GM13976 (cell line): ENCODE measurements around the gene FGG.

Experiments
- DNase-seq: peaks from one replicate; pipeline ENCODE4 v3.0.0; 2012; ENCODE audit warnings: low spot score
- in situ Hi-C: fragments of 300-500 bp; cut with MboI; formaldehyde crosslinking; loops from one replicate; pipeline ENCODE4 v1.12.0; 2022; ENCODE audit warnings: low sequenced_read_pairs, mixed read lengths, inconsistent platforms; ENCODE audit not compliant: unreplicated experiment
- TF ChIP-seq, protein P1 (sequence below): IDR thresholded peaks from 2 replicates; pipeline ENCODE4 v1.5.1; 2012; ENCODE audit warnings: borderline replicate concordance, mild to moderate bottlenecking; ENCODE audit not compliant: insufficient read depth; ENCODE audit errors: extremely low read depth, missing control alignments, control extremely low read depth

Gene FGG

DNA sequence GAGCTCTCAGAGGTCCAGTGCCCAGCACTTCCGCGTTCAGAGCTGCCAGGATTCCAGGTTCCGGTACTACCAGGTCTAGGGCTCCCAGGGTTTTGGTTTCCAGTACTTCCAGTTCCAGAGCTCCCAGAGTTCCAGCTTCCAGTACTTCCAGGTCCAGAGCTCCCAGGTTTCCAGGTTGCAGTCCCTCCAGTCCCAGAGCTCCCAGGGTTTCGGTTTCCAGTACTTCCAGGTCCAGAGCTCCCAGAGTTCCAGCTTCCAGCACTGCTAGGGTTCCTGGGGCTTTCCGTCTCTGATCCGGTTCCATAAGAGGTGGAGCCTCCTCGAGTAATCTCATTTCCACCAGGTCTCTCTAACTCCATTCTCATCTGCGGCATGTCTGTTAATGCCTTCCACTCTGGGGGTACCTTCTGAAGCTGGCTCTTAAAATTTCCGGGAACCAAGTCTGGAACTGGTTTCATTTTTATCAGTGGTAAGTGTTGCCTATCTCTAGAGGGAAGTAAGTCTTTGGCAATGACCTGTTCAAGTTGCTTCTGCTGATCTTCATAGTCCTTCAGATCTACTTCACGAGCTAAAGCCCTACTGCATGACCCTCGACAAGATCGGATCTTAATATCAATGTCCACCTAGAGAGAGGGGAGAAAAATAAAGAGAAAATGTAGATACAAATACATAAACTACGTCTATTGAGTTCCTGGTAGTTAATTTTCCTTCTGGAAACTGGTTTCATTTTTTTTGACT lies 26.0 kb downstream of the FGG start:
- TF ChIP-seq, protein P1, sequence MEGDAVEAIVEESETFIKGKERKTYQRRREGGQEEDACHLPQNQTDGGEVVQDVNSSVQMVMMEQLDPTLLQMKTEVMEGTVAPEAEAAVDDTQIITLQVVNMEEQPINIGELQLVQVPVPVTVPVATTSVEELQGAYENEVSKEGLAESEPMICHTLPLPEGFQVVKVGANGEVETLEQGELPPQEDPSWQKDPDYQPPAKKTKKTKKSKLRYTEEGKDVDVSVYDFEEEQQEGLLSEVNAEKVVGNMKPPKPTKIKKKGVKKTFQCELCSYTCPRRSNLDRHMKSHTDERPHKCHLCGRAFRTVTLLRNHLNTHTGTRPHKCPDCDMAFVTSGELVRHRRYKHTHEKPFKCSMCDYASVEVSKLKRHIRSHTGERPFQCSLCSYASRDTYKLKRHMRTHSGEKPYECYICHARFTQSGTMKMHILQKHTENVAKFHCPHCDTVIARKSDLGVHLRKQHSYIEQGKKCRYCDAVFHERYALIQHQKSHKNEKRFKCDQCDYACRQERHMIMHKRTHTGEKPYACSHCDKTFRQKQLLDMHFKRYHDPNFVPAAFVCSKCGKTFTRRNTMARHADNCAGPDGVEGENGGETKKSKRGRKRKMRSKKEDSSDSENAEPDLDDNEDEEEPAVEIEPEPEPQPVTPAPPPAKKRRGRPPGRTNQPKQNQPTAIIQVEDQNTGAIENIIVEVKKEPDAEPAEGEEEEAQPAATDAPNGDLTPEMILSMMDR, result no peak
- in situ Hi-C loops, result no loop called here
- DNase-seq, result no peak

DNA sequence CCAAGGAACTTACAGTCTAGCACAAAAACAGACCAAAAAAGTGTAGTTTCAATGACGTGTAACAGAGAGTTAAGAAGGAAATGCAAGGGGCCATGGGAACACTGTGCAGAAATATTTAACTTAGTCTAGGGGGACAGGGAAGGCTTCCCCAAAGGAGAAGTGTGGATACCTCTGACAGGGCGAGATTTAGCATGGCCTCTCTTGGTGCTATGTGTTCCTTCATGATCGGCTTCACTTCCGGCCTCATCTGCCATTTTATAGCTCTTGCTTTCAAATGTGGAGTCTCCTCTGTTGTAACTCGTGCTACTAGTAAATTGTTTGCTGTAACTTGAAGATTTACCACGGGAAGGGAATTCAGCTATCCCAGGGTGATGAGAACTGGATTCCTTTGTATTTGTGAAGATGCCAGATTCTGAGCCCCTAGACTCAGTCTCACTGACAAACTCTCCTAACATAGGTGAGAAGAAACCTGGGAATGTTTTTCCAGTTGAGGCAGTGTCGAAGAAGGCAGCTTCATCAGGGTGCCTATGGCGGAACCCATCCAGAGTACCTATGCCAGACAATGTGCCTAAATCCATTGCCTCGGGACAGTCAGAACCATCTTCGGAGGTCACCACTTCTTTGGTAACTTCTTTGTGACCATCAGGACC lies 27.0 kb downstream of the FGG start:
- in situ Hi-C loops, result no loop called here
- DNase-seq, result no peak
- TF ChIP-seq, protein P1, result no peak

DNA sequence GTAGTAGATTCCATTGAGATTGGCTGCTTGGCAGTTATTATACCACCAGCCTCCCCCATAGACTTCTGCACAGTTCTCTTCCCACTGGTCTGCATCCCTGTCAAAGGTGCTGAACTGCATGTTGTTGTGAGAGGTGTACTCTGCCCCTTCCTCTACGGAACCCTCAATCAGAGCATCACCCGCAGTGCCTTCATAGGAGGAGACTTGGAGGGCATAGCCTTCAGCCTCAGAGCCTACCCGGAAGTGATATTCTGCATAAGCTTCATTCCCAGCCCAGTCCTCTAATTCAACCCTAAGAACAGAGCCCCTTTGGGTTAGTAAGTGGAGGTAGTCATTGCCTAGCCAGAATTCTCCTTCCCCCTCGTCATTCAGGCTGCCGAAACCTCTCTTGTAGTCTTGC lies 28.2 kb downstream of the FGG start:
- in situ Hi-C loops, result no loop called here
- no peak for DNase-seq
- TF ChIP-seq, protein P1, result no peak

DNA sequence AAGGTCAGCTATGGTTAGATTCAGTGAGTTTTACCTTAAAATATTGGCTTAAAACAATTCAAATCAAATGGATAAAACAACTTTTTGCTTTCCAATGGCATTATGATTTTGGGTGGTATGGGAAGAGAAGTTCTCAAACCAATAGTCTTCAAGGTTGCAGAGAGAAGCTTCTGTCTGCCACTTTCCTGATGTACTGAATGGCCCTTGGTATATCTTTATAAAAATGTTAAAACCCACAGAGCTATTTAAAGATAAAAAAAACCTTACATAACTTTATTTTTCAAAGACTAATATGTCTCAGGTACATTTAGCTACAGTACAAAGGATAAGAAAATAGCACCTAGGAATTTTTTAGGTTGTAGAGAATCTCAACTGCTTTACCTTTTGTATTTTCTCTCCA lies 28.8 kb downstream of the FGG start:
- in situ Hi-C loops, result no loop called here
- TF ChIP-seq, protein P1, result no peak
- DNase-seq, result no peak

DNA sequence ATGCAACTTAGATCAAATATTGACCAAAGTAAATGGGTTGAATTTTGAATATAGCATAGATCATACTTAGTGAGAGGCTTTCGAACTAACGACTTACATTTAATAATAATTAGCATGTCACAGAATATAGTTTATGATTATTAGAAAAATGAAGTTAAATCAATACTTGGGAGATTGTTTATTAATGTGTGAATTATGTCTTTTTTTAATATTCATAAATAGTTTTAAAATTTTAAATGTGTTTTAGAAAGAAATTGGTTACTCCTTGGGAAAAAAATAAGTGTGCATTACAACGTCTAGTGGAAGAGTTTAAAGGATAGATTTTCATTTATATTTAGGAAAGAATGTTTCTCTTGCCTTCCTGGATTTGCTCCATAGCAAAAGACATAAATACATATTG lies 29.2 kb downstream of the FGG start:
- no peak for DNase-seq
- in situ Hi-C loops, result no loop called here
- TF ChIP-seq, protein P1, result no peak

DNA sequence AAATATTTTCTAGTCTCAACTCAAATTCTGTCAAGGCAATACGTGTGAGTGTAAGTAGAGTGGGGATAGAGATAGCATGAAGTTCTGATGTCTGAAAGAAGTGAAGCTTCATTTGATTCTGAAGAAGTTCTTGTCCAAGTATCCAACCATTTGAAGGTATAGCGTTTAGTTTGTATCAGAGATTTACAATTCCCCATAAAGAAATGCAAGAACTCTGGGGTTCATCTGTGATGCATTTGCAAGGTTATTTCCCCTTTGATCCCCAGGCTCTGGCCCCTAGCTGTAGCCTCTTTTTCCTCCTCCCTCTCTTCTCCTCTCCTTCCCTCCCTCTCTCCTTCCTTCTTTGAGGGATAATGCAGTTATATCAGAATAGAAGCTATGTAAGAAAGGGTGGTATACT lies 29.7 kb downstream of the FGG start:
- in situ Hi-C loops, result no loop called here
- TF ChIP-seq, protein P1, result no peak
- no peak for DNase-seq
